GM19035 (cell line): Measurements from ENCODE around the gene ADSS1.

ENCODE experiments used
- ATAC-seq: cut with Tn5 transposase; IDR thresholded peaks from one replicate; pipeline ENCODE4 v1.9.1; 2021; ENCODE audit not compliant: unreplicated experiment

The ADSS1 gene

DNA sequence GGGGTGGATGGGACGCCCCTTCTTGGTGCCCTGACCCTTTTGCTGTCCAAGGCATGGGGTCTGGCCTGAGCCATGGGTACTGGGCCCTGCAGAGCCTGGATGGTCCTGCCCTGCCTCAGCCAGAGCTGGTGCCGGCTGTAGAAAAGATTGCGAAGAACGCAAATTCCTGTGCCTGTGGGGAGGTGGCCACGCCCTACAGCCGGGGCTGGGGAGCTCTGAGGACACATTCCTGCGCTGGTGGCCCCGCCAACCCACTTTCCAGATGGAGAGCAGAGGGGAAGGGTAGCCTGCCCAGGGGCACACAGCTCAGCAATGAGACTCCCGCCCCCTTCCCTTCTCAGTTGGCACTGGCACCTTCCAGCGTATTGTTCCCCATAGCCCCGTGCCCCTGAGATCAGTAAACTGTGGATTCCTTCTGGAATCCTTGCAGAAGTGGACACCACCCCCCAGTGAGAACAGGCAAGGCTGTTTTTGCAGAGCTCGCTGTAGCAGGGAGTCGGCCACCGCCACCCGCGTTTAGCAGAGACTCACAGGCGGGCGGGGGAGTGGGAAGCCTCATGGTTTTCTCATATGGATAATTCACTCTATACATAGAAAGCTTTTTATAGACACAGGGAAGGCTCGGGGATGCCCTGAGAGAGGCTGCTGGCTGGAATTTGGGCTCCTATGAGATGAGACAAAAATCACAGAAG is 26.0 kb upstream of the ADSS1 start:
- no peak for ATAC-seq

DNA sequence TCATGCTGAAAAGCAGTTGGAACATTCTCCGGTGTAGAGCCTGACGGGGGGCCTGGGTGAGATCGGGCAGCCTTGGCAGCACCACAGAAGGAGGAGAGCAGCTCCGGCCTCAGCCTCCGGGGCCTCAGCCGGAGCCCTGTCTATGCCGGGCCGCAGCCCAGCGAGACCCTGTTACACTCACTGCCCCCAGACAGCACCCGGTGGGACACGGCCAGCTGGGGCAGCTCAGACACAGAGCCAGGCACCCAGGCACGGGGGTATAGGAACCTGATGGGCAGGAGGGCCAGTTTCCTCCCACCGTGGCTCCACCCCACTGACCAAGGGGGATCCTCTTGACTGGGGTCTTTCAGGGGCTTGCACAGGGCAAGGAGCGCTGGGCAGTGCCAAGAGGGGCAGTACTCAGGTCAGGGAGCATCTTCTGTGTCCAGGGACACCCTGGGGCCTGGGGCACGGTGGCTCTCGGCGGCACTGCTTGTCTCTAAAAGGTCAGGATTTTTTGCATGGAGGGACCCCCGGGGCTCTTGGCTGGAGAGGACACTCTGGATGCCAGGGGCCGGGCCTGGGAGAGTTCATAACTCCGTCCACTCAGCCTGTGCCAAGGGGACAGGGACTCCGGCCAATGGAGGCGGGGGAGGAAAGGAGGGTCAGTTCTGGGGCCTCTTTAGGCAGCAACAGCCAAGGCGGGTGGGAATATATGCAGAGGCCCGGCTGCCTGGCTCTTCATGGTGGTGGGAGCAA is 25.2 kb upstream of the ADSS1 start:
- ATAC-seq = no peak

DNA sequence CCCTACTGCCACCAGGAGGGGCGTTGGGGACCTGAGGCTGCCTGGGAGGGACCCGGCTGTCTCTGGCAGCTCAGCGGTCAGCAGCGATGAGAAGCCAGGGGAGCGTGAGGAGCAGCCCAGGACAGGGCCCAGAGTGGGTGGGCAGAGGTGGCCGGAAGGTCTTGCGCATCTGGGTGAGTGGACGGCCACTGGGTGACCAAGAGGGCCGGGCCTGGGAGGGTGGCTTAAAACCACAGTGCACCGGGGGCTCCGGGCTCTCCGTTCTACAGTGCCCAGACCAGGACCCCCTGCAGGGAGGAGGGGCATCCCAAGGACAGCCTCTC is 24.6 kb upstream of the ADSS1 start:
- ATAC-seq = no peak

DNA sequence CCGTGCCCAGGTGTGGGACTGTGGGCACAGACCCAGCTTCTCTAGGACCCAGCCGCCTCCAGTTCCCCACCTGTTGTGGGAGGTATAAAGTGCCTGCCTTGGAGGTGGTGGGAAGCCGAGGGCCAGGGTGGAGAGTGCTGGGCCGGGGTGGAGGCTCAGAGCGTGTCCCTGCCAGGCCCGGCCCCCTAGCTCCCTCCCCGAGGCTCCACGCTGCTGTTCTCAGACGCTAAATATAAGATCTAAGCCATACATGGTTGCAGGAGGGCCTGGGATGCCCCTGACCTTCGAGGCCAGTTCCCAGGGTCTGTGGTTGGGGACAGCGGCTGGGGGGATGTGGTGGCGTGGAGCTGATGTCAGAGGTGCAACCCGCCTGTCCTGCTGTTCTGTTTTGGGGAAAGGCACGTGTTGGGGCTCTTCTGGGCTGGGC is 23.8 kb upstream of the ADSS1 start:
- ATAC-seq = no peak

DNA sequence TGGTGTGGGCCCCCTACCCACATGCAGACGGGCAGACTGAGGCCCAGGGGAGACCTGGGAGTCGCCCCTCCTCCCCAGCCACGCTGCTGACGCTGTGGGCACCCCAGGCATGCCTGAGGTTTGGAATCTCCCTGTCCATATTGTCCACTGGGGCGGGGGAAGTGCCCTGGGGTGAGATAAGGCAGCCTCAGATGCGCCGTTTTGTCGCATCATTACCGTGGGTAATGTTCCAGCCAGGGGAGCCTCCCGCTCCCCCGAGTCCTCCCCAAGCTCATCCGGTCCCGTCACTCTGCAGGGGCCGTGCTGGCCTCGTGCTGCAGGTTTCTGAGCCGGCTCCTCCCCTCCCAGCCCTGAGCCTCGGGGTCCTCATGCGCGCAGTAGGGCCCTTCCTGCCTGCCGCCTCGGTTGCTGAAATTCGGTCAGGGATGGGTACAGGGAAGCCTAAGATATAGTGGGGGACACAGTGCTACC is 23.2 kb upstream of the ADSS1 start:
- no peak for ATAC-seq

DNA sequence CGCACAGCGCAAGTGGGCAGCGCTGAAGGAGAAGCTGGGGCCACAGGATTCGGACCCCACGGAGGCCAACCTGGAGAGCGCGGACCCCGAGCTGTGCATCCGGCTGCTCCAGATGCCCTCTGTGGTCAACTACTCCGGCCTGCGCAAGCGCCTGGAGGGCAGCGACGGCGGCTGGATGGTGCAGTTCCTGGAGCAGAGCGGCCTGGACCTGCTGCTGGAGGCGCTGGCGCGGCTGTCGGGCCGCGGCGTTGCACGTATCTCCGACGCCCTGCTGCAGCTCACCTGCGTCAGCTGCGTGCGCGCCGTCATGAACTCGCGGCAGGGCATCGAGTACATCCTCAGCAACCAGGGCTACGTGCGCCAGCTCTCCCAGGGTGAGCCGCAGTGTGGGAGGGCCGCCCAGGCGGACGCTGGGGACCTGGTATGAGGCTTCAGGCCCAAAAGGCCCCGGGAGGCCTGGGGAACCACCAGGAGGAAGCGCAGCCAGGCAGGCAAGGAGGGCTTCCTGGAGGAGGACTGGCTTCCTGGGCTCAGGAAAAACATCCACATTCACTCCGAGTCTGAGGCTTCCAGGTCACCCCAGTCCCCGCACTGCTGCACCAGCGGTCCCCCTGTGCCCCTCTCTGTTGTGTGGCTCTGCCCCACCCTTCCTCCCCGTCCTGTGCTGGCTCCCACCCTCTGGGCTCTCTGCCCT is 22.5 kb upstream of the ADSS1 start:
- no peak for ATAC-seq

DNA sequence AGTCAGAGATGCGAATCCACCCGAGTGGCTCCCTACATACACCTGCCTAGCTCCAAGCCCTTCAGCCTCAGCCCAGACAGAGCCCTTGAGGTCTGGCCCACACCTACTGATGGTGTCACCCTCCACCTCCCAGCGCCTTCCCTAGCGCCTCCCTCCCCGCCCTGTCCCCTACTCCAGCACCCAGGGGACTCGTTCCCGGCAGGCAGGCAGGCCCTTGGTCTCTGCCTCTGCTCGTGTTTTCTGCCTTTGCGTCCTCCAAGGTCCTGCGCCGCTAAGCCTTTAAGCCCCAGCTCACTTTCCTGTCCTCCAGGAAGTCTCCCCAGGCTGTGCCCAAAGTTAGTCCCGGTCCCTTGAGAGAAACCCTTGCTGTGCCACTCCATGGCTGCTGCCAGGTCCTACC is 21.9 kb upstream of the ADSS1 start:
- no peak for ATAC-seq

DNA sequence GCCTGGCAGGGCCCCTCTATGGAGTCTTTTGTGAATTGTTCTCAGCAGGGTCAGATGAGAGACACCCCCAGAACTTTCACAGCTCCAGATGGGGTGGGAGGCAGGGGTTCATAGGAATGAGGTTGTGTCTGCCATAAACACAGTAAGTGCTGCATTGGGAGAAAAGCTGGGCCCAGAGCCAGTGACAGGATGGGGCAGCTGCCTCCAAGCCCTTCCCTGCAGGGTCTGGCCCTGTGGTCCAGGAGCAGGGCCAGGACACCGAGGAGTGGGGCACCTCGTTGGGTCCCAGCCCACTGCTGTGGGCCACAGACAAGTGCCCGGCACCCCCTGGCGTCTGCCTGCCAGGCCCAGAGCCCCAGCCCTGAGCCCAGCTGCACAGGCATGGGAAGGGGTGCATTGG is 21.4 kb upstream of the ADSS1 start:
- no peak for ATAC-seq

DNA sequence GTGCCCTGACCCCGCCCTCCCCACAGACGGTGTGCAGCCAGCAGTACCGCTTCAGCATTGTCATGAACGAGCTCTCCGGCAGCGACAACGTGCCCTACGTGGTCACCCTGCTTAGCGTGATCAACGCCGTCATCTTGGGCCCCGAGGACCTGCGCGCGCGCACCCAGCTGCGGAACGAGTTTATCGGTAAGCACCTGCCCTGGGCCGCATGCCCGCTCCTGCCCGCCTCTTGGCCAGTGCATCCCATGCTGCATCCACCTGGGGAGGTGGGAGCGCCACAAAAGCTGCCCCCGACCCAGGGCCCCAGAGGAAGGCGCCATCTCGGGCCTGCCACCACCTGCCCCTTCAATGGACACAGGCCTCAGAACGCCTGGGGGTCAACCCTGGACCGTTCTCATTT is 20.8 kb upstream of the ADSS1 start:
- ATAC-seq = no peak

DNA sequence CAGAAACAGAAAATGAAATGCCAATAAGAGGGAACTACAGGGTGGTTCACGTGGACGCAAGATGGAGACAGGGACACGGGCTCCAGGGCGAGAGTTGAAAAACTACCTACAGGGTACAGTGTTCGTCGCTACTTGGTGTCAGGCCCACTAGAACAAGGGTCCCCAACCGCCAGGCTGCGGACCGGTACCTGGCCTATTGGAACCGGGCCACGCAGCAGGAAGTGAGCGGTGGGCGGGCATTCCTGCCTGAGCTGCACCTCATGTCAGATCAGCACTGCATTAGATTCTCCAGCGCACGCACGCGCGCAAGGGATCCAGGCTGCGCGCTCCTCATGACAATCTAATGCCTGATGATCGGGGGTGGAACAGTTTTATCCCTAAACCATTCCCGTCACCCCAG is 19.8 kb upstream of the ADSS1 start:
- no peak for ATAC-seq

DNA sequence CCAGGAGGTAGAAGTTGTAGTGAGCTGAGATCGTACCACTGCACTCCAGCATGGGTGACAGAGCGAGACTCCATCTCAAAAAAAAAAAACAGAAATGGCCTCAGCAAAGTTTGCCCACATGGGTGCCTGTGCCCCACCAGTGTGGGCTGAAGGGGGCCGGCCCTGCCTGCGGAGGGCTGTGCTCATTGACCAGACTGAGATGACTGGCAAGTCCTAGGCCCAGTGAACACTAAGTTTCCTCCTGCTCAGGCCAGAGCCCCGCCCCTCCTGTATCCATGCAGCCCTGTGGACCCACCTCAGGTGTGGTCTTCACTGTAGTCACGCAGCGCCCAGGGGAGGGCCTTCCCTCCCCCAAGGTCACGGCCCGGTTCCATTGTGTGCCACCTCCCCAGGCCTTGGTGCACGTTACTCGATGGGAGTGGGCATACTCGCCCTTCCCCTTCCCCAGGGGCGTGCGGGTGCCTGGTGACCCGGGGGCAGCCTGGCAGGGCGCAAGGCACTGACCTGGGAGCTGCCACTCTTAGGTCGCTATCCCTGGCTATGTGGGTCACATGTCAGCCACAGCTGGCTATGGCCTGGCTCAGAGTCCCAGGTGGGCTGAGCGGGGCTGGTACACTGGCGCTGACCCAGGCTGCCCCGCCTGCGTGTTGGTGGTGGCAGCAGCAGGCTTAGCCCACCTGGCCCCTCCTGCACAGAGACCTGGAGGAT is 18.5 kb upstream of the ADSS1 start:
- no peak for ATAC-seq

DNA sequence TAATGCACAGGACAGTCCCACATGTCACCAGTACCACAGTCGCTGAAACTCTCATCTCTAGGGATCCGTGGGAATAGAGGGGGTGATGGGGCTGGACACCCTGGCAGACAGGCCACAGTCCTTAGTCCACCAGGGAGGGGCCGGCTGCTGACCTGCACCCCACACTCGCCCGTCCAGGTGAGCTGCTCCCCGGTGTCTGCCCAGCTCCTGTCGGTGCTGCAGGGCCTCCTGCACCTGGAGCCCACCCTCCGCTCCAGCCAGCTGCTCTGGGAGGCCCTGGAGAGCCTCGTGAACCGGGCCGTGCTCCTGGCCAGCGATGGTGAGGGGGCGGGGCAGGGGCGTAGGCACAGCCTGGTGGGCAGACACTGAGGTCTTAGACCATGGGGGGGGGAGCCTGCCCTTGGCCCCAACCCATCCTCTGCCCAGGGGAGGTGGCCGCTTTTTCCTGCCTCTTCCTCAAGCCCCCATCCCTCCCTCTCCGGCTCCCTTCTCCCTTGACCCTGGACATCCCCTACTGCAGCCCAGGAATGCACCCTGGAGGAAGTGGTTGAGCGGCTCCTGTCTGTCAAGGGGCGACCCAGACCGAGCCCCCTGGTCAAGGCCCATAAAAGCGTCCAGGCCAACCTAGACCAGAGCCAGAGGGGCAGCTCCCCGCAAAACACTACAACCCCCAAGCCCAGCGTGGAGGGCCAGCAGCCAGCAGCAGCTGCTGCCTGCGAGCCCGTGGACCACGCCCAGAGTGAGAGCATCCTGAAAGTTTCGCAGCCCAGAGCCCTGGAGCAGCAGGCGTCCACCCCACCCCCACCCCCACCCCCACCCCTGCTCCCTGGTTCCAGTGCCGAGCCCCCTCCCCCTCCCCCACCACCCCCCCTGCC is 17.1 kb upstream of the ADSS1 start:
- ATAC-seq = no peak

DNA sequence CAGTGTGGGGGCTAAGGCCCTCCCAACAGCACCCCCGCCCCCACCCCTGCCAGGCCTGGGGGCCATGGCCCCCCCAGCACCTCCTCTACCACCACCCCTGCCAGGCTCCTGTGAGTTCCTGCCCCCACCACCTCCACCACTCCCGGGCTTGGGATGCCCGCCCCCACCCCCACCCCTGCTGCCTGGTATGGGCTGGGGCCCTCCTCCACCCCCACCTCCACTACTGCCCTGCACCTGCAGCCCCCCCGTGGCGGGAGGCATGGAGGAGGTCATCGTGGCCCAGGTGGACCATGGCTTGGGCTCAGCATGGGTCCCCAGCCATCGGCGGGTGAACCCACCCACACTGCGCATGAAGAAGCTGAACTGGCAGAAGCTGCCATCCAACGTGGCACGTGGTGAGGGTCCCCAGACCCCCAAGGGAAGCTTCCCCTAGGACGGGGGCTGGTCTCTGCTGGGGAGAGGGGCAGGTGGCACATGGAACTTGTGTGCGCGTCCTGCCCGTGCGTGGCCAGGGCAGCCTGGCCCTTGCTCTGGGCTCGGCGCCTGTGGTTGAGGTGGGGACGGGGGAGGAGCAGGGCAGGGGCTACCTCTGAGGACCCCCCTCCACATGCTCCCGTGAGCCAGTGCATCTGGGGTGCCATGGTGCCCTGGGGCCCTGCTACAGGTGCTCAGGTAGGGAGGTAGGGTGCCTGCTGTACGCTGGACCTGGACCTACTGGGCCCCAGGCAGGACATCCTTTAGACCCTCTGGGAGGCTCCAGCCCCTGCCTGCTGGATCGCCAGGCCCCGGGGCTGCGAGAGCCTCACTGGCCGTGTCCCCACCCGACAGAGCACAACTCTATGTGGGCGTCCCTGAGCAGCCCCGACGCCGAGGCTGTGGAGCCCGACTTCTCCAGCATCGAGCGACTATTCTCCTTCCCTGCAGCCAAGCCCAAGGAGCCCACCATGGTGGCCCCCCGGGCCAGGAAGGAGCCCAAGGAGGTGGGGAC is 16.1 kb upstream of the ADSS1 start:
- no peak for ATAC-seq

DNA sequence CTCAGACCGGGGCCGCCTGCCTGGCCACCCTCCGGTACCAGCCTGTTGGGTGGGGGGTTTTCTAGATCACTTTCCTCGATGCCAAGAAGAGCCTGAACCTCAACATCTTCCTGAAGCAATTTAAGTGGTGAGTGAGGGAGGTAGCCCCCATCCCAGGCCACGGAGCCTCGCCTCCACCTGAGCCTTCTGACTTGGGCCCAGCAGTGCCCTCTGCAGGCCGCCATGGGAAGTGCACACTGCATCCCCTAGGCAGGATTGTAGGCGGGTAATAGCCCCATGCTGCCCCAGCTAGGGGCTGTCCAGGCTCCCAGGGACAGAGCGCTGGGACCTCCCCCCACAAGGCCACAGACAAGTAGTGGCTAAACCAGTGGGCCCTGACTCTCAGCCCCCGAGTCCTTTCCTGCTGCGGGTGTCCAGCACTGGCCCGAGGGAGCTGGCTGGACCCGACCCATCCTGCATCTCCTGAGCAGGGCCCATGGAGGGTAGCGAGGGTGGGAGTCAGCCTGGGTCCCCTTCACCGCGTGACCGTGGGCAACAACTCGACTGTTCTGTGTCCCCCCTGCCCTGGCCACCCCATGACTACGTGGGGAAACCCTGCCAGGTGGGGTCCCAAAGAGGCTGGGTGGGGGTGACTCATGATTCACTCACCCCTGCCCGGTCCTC is 15.3 kb upstream of the ADSS1 start:
- no peak for ATAC-seq

DNA sequence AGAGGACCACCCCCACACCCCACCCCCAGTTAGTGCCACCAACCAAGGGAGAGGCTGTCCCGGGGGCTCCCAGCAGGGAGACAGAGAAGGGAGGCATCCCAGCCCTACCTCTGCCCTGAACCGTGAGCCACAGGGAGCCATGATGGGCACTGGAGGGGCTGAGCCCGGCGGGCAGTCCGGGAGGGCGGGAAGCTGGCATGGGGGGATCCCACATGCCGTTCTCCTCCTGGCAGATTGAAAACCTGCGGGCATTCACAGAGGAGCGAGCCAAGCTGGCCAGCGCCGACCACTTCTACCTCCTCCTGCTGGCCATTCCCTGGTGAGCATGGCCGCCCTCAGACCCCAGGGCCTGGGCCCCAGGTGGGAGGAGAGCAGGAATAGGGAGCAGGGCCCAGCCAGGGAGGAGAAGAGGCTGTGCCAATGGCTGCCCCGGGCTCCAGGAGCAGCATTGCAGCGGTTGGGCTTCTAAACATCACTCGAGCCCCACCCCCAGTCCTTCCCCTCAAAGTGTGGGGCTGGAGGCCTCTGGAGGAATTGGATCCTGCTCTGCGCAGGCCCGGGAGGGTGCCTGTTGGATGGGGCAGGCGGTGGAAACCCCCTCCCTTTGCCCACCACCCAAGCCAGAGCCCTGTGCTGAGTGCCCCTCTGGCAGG is 14.5 kb upstream of the ADSS1 start:
- ATAC-seq = no peak

DNA sequence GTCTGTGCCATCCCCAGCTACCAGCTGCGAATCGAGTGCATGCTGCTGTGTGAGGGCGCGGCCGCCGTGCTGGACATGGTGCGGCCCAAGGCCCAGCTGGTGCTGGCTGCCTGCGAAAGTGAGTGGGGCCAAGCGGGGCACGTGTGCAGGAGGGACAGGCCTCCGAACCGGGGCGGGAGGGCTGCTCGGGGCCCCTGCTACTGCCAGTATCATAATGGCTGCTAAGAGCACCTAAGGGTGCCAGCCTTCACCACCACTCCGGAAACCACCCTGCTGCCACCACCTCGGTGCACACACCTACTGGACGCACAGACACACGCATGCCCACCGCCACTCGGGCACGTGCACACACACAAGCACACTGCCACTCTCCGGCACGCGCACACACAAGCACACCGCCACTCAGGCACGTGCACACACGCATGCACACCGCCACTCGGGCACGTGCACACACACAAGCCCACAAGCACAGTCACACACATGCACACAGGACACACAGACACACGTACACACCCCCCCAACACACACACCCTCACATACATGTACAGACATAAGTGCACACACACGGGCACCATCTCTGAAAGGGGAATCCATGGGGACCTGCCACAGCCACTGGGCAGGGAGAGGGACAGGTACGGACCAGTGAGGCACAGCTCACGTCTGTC is 13.8 kb upstream of the ADSS1 start:
- ATAC-seq = no peak

DNA sequence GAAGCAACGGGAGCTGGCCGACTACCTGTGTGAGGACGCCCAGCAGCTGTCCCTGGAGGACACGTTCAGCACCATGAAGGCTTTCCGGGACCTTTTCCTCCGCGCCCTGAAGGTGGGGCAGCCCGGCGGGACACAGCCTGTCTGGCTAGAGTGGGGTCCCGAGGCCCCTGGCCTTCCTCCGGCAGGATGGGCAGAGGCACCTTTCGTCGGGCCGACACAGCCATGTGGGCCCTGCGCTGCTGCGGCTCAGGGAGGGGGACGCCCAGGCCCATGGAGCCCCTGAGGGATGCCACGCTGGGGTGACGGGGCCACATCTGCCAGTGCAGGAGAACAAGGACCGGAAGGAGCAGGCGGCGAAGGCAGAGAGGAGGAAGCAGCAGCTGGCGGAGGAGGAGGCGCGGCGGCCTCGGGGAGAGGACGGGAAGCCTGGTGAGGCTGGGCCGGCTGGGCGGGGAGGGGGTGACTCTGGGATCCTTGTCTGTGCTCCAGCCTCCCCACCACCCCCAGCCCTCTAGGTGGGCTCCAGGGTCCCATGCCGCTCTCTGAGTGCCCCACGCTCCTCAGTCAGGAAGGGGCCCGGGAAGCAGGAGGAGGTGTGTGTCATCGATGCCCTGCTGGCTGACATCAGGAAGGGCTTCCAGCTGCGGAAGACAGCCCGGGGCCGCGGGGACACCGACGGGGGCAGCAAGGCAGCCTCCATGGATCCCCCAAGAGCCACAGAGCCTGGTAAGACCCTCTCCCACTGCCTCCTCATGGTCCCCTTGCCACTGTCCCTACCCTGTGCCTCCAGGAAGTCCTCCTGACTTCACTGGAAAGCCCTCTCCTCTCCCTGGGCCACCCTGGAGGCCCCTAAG is 10.9 kb upstream of the ADSS1 start:
- ATAC-seq = no peak
